Kidney tubule cell (primary cell): ENCODE data around the gene CYFIP2.

Source experiments
- DNase-seq: peaks from one replicate; pipeline ENCODE4 v3.0.0-alpha.2; 2018; ENCODE audit warnings: low spot score

CYFIP2 gene

GRCh38 chr5:157258450-157258849, 7.5 kb upstream of the CYFIP2 start:
- no peak for DNase-seq

- no peak for DNase-seq
Observed at GRCh38 chr5:157259699-157260098, 6.2 kb upstream of the CYFIP2 start.

DNA sequence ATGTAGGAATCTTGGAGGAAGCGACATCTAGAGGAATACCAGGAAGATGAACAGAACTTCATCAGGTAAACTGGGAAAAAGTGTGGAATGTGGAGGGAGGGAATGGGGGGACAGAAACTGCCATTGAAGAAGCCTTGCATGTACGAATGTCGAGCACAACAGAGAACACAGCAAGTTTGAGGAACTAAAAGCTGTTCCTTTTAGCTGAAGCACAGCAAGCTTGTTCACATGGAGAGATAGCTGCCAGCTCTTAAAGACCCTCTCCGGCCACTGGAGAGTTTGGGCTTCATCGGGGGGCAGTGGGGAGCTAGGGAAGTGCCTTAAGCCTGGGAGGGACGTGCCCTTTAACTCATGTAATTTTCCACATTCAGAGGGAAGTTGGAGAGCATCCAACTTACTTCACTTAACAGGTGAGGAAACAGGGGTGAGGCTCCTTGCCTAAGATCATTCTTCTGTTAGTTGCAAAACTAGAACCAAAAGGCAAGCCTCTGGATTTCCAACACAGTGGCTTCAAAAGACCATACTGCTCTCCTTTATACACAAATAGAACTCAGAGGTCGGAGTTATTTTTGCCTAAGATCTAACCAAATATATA, 2.3 kb upstream of the CYFIP2 start:
- no peak for DNase-seq

DNA sequence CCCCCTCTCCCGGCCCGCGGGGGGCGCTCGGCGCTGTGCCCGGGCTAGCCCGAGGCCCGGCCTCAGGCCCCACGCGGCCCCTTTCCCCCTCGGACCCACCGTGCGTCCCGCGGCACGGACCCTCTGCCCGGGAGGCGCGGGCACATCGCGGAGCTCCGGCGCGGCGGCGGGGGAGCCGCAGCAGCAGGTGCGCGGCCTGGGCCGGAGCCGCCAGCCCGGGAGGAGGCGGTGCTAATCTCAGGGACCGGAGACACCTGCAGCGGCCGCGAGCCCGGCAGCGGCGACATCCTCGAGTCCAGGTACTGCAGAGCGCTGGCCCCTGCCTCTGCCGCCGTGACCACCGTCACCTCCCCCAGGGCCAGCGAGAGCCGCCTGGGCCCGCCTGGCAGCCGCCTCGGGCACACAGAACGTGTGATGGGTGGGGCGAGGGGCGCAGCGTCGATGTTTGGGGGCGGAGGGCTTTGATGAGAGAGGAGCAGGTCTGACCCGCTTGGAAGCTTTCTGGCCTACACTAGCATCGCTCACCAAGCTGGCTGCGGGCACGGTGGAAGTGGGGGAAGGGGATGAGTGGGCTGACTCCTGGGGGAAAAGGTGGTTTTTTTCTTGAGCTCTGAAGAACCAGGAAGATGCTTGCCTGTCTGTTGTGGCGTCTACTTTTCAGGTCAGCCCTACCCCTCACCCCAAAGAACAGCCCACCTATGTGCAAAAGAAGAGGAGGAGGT, 524 bp downstream of the CYFIP2 start:
- DNase-seq = peak; percentile 38

GRCh38 chr5:157267025-157267424, 1.1 kb downstream of the CYFIP2 start:
- DNase-seq = peak; percentile 32

DNA sequence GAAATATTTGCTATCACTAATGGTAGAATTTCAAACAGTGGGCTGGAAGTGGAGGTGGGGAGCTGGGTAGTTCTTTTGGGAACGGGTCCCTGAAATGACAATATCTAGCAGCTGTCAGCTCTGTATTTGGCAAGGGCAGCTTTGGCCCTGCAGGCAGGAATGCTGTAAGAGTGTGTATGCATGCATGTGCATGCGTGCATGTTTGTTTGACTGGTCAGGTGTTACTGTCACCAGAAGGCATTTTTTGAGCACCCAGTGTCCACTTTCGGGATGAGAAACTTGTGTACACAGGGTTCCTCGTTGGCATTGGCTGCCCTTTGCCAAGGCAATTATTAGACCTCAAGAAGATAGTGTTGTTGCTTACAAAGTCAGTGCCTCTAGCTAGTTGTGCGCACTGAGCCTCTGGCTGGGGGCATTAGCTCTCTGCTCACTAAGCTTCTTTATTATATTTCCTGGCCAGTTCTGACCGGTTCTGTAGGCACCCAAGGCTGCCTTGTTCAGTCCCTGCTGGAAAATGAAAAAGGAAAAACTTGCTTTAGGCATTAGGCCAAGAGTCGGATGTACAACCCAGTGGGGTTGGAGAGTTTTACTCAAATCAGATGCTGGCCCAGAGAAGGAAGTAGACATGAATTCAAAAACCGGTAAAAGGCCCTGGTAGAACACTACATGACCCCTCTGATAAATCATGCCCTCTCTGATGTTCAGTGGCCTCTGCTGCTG, 2.0 kb downstream of the CYFIP2 start:
- DNase-seq = peak; percentile 60

DNA sequence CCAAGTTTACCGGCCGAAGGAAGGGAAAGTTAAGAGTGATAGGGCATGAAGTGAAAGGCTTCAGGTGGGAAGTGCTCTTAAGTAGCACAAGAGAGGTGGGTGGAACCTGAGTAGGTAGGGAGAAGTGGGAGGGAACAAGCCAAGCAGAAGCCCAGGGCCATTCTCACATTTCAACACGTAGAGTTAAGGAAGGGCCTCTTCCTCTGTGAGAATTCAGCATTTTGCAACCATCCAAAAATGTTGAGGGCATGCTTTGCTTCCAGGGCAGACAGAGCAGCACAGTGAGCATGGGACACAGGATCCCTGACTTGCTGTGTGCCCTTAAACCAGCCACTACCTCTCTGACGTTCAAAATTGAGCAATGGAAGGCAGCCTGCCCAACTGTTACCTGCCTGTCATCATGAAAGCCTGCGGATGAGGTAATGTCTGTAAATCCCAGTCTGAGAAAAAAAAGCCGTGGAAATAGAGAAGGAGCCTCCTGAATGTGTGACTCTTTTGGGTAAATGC, 3.3 kb downstream of the CYFIP2 start:
- peak; percentile 82 for DNase-seq

- peak; percentile 30 for DNase-seq
Observed at GRCh38 chr5:157269761-157270272, 3.9 kb downstream of the CYFIP2 start.

- DNase-seq = no peak
Observed at GRCh38 chr5:157270771-157271170, 4.8 kb downstream of the CYFIP2 start.

GRCh38 chr5:157271740-157272271, 5.9 kb downstream of the CYFIP2 start:
- DNase-seq = peak; percentile 30

GRCh38 chr5:157273131-157273556, 7.2 kb downstream of the CYFIP2 start:
- no peak for DNase-seq

- no peak for DNase-seq
Observed at GRCh38 chr5:157275403-157275802, 9.5 kb downstream of the CYFIP2 start.

- DNase-seq = no peak
Observed at GRCh38 chr5:157278319-157279037, 12.6 kb downstream of the CYFIP2 start.

GRCh38 chr5:157279605-157280239, 13.8 kb downstream of the CYFIP2 start:
- DNase-seq = no peak

DNA sequence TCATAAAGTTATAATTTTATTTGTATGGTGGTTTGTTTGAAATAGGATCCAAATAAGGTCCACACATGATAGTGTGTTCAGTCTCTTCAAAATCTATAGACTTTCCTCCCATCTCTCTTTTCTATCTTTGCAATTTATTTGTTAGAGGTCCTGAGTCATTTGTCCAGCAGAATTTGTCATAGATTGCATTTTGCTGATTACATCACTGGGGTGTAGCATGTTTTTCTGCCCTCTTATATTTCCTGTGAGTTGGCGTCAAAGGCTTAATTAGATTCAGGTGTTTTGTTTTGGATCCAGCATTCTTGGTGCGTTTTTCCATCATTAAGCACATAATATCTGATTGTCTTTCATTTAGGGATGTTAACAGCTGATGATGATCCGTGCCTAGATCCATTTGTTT, 15.0 kb downstream of the CYFIP2 start:
- DNase-seq = peak; percentile 32

- no peak for DNase-seq
Observed at GRCh38 chr5:157282150-157282549, 16.2 kb downstream of the CYFIP2 start.

DNA sequence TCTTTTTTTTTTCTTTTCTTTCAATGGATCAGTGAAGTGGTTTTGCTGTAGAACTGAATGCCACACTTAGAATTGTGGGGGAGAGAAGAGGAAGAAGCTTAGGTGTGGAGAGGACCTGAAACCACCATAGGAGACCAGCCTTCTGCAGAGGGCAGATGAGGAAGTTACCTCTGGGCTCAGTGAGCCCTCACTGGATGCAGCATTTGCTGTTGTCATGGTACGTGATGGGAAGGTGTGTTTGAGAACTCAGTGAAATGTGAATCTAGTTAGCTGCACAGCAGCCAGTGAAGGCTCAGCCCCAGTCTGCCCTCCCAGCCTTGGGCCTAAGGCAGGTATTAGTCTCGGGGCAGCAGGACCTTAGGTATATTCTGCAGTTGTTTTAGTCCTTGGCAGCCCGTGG, 17.5 kb downstream of the CYFIP2 start:
- peak; percentile 43 for DNase-seq

DNA sequence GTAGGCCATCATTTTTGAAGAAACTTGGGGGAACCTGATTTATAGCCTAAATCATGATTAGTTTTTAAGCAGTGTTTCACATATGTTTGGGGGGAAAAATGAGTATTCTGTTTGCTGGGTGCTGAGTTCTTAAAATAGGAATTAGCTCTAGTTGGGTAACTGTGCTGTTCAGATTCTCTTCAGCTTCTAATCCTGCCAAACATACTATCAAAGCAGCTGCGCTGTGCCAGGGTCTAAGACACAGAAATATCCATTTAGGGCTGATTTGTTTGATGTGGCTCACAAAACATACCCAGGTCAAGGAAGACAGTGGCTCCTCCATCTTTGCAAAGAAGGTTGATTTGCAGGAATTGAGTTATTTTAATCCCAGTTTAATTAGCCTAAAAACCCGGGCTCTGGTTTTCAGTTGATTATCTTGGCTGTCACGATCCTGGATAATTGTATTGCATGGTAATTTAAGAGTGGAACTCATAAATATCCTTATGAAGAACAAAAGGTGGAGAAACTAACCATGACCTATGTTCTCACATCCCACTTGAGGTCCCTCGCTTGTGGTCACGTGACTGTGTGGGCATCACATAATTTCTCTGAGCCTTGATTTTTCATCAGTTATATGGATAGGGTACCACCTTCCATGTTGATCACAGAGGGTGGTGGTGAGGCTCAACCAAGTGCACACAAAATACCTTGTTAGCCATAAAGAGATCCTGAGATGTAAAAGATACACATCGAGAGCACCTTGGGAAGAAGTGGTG, 18.7 kb downstream of the CYFIP2 start:
- no peak for DNase-seq

DNA sequence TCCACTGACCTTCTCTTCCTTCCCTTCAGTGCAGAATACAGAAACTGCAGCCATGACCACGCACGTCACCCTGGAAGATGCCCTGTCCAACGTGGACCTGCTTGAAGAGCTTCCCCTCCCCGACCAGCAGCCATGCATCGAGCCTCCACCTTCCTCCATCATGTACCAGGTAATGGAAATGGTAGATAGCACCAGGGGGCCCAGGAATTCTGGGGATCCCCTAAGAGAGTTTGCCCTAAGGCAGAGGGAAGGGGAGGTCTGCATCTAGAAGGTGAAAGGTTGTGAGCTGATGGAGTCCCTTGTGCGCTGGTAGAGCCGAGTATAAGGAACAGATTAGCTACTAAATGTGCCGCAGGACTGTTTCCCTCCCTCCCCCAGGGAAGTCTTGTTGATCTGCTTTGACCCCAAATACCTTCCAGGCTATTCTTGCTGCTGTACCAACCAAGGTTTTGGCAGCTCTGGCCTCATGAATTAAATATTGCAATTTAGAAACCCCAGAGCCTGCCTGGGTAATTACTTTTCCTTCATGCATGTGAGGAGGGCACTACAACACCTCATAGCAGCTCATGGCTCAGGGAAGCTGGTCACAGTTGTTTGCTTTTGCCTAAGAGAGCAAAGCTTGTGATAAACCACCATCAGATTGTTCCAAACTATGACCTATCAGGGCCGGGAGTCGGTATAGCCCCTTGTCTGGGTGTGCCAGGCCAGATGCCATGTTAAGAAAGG, 19.6 kb downstream of the CYFIP2 start:
- no peak for DNase-seq

DNA sequence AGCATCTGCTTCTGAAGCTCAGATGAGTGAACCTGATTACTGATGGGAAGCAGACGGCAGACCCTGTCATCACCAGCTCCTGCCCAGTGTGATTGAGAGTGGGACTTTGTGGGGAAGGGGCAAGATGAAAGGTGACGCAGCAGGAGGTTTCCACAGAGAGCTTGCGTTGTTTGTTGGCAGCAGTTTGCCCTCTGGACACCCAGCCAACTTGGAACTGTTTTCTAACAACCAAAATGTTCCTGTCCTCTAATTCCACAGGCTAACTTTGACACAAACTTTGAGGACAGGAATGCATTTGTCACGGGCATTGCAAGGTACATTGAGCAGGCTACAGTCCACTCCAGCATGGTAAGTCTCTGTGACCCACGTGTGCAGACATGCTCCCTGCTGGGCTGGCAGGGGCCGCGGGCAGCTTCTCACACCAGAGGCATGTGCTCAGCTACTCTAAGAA, 20.9 kb downstream of the CYFIP2 start:
- peak; percentile 38 for DNase-seq
